H1 (cell line): ENCODE data around the gene IRF9. TPM values are rescaled to one million over a fixed set of nuclear protein-coding genes. Genes with fewer than 3 reads are reported as not detected.

Experiments used
- CTCF ChIA-PET: fragments of 300-600 bp; sonication (Branson Sonifier 250); formaldehyde crosslinking; loops from one replicate; lab custom pipeline; 2021; ENCODE audit not compliant: partially characterized antibody; lab: Charles Lee
- POLR2A ChIA-PET: fragments of 300-600 bp; sonication (Branson Sonifier 250); formaldehyde crosslinking; loops from one replicate; lab custom pipeline; 2021; ENCODE audit warnings: inconsistent platforms; ENCODE audit not compliant: partially characterized antibody; lab: Charles Lee
- DNase-seq, 2 experiments: peaks; one replicate each; pipeline versions ENCODE4 v3.0.0 to v3.0.0-alpha.2; 2010 to 2022; ENCODE audit warnings: low spot score in 2 of 2, low read depth in 1 of 2, mixed read lengths in 1 of 2
- FAIRE-seq: peaks from 2 replicates; lab custom pipeline; 2011; peaks lifted over from hg19 to GRCh38; lab: Jason Lieb, UNC
- H2AFZ ChIP-seq: 2 replicates; pipeline ENCODE4 v1.8.1; 2012; ENCODE audit warnings: low read length, inconsistent platforms
- H2AK5ac ChIP-seq: 2 replicates; pipeline ENCODE4 v1.6.1; 2013; ENCODE audit warnings: low read depth, low read length
- H2BK120ac ChIP-seq: replicated peaks from 2 replicates; pipeline ENCODE3; 2013; ENCODE audit warnings: low read depth, low read length, inconsistent platforms
- H2BK12ac ChIP-seq: 2 replicates; pipeline ENCODE4 v1.6.1; 2013; ENCODE audit warnings: low read depth, low read length
- H2BK15ac ChIP-seq: 2 replicates; pipeline ENCODE4 v1.6.1; 2013; ENCODE audit warnings: low read length
- H2BK20ac ChIP-seq: 2 replicates; pipeline ENCODE4 v1.6.1; 2013; ENCODE audit warnings: low read length
- H2BK5ac ChIP-seq: 2 replicates; pipeline ENCODE4 v1.6.1; 2013; ENCODE audit warnings: low read depth, low read length
- H3K14ac ChIP-seq: 2 replicates; pipeline ENCODE4 v1.6.1; 2013; ENCODE audit warnings: inconsistent platforms; ENCODE audit not compliant: insufficient read length
- H3K18ac ChIP-seq: 2 replicates; pipeline ENCODE4 v1.6.1; 2013; ENCODE audit warnings: low read length; ENCODE audit errors: extremely low read depth
- H3K23ac ChIP-seq: 2 replicates; pipeline ENCODE4 v1.6.1; 2013; ENCODE audit warnings: inconsistent platforms; ENCODE audit not compliant: insufficient read length
- H3K23me2 ChIP-seq: 2 replicates; pipeline ENCODE4 v1.6.1; 2013; ENCODE audit warnings: low read depth, low read length
- H3K27ac ChIP-seq: 2 replicates; pipeline ENCODE4 v1.6.1; 2011; ENCODE audit warnings: low read depth, low read length, inconsistent platforms
- H3K27me3 ChIP-seq, 4 experiments: replicated peaks in 1 of 4; 1 replicate in 1 of 4; 2 replicates in 3 of 4; pipeline versions ENCODE4 v1.6.1 to v1.8.1; 2011 to 2013; ENCODE audit warnings: low read length in 3 of 4, mild to moderate bottlenecking in 3 of 4, inconsistent platforms in 2 of 4, mixed read lengths in 2 of 4, moderate library complexity in 1 of 4; ENCODE audit not compliant: control insufficient read depth in 3 of 4, insufficient read depth in 3 of 4; ENCODE audit errors: extremely low read depth in 1 of 4
- H3K36me3 ChIP-seq, 4 experiments: 2 replicates each; pipeline versions ENCODE4 v1.6.1 to v1.8.1; 2011 to 2013; ENCODE audit warnings: mild to moderate bottlenecking in 4 of 4, low read length in 3 of 4, moderate library complexity in 2 of 4, control low read depth in 1 of 4, inconsistent platforms in 1 of 4; ENCODE audit not compliant: insufficient read depth in 4 of 4, control insufficient read depth in 2 of 4
- H3K4ac ChIP-seq: replicated peaks from 2 replicates; pipeline ENCODE3; 2013; ENCODE audit warnings: low read length, low read depth, mixed read lengths, inconsistent platforms; ENCODE audit not compliant: insufficient read length
- H3K4me1 ChIP-seq, 4 experiments: replicated peaks in 1 of 4; 1 replicate in 1 of 4; 2 replicates in 3 of 4; pipeline versions ENCODE4 v1.6.1 to v1.8.1; 2011 to 2013; ENCODE audit warnings: low read length in 3 of 4, inconsistent platforms in 2 of 4, mixed read lengths in 1 of 4; ENCODE audit not compliant: insufficient read depth in 4 of 4, control insufficient read depth in 3 of 4
- H3K4me2 ChIP-seq, 2 experiments: 2 replicates each; pipeline versions ENCODE4 v1.6.1 to v1.8.1; 2011 to 2013; ENCODE audit warnings: low read depth in 2 of 2, low read length in 2 of 2, control low read depth in 1 of 2, inconsistent platforms in 1 of 2, mild to moderate bottlenecking in 1 of 2; ENCODE audit not compliant: insufficient read depth in 1 of 2
- H3K4me3 ChIP-seq, 4 experiments: fragments of 200-600, 300-600 bp in 1 of 4; sonication (generic), shearing (Covaris generic), sonication (Bioruptor Twin) in 1 of 4; 2 replicates each; pipeline versions ENCODE4 v1.5.1 to v1.8.1; 2011 to 2016; ENCODE audit warnings: low read length in 4 of 4, low read depth in 3 of 4, control low read depth in 2 of 4, inconsistent platforms in 2 of 4, mild to moderate bottlenecking in 2 of 4, mixed read lengths in 1 of 4, moderate library complexity in 1 of 4; ENCODE audit not compliant: insufficient read depth in 2 of 4; ENCODE audit errors: extremely low read depth in 1 of 4
- H3K56ac ChIP-seq: replicated peaks from 2 replicates; pipeline ENCODE3; 2013; ENCODE audit warnings: low read depth, mild to moderate bottlenecking, mixed read lengths, low read length, inconsistent platforms; ENCODE audit not compliant: insufficient read length
- H3K79me1 ChIP-seq: 2 replicates; pipeline ENCODE4 v1.6.1; 2013; ENCODE audit warnings: low read depth, low read length, control low read depth
- H3K79me2 ChIP-seq, 2 experiments: 2 replicates each; pipeline versions ENCODE4 v1.6.1 to v1.8.1; 2012 to 2013; ENCODE audit warnings: low read length in 2 of 2, mild to moderate bottlenecking in 2 of 2, inconsistent platforms in 1 of 2; ENCODE audit not compliant: insufficient read depth in 2 of 2, control insufficient read depth in 1 of 2
- H3K9ac ChIP-seq, 4 experiments: replicated peaks in 1 of 4; 1 replicate in 1 of 4; 2 replicates in 3 of 4; pipeline versions ENCODE4 v1.6.1 to v1.8.1; 2011 to 2013; ENCODE audit warnings: low read depth in 3 of 4, low read length in 3 of 4, control low read depth in 2 of 4, mild to moderate bottlenecking in 2 of 4, moderate library complexity in 2 of 4, inconsistent platforms in 1 of 4; ENCODE audit errors: extremely low read depth in 1 of 4
- H3K9me3 ChIP-seq, 2 experiments: 2 replicates each; pipeline versions ENCODE4 v1.6.1 to v1.8.1; 2012 to 2013; ENCODE audit warnings: mild to moderate bottlenecking in 2 of 2, moderate library complexity in 2 of 2, control low read depth in 1 of 2, inconsistent platforms in 1 of 2, low read depth in 1 of 2, low read length in 1 of 2, mixed read lengths in 1 of 2; ENCODE audit not compliant: insufficient read depth in 2 of 2
- H4K20me1 ChIP-seq, 2 experiments: replicated peaks in 1 of 2; 2 replicates each; pipeline versions ENCODE3 to v1.8.1; 2011 to 2013; ENCODE audit warnings: inconsistent platforms in 2 of 2, low read length in 2 of 2, mild to moderate bottlenecking in 1 of 2; ENCODE audit not compliant: insufficient read depth in 2 of 2, control insufficient read depth in 1 of 2
- H4K5ac ChIP-seq: 2 replicates; pipeline ENCODE4 v1.6.1; 2013; ENCODE audit warnings: low read length, low read depth, mixed read lengths, inconsistent platforms; ENCODE audit not compliant: insufficient read length
- H4K8ac ChIP-seq: 2 replicates; pipeline ENCODE4 v1.8.0; 2013; ENCODE audit warnings: mild to moderate bottlenecking, moderate library complexity, low read length, inconsistent platforms; ENCODE audit not compliant: insufficient read depth; ENCODE audit errors: extremely low read depth
- H4K91ac ChIP-seq: replicated peaks from 2 replicates; pipeline ENCODE3; 2013; ENCODE audit warnings: low read length, mixed read lengths, inconsistent platforms; ENCODE audit not compliant: insufficient read length
- BRCA1 ChIP-seq: IDR thresholded peaks from 2 replicates; pipeline ENCODE4 v1.6.1; 2012; ENCODE audit warnings: low read depth, low read length, improper control_type of control experiment
- KDM1A ChIP-seq: fragments of 200-600, 300-600 bp; sonication (generic); IDR thresholded peaks from 2 replicates; pipeline ENCODE4 v1.7.1; 2016; ENCODE audit warnings: mild to moderate bottlenecking, low read length, borderline replicate concordance
- NRF1 ChIP-seq: IDR thresholded peaks from 2 replicates; pipeline ENCODE4 v1.6.1; 2011; ENCODE audit warnings: mild to moderate bottlenecking, low read depth, low read length, improper control_type of control experiment
- POLR2AphosphoS5 ChIP-seq: IDR thresholded peaks from 2 replicates; pipeline ENCODE4 v1.6.1; 2011; ENCODE audit warnings: low read depth, low read length
- TEAD4 ChIP-seq: IDR thresholded peaks from 2 replicates; pipeline ENCODE4 v1.6.1; 2012; ENCODE audit warnings: low read depth, low read length, inconsistent platforms, mixed read lengths
- WGBS, 2 experiments: shearing (Covaris generic) in 1 of 2; methylation state at CpG; one replicate each; pipeline versions ENCODE4 v1.1.6 to v1.1.7; 2013 to 2015; ENCODE audit warnings: low lambda C conversion rate in 2 of 2, mixed read lengths in 2 of 2, inconsistent platforms in 1 of 2, low coverage in 1 of 2, missing lambda C conversion rate in 1 of 2; ENCODE audit not compliant: insufficient replicate concordance in 2 of 2, insufficient coverage in 1 of 2, insufficient read length in 1 of 2; ENCODE audit errors: extremely low coverage in 1 of 2, missing lambda C conversion rate in 1 of 2; 5-methylcytosine and 5-hydroxymethylcytosine counted together
- polyA plus RNA-seq, 7 experiments: library from polyadenylated mRNA; depleted of rRNA in 3 of 7; stranded (reverse) in 5 of 7; unstranded in 2 of 7; fragments of >200 nt in 5 of 7; fragments of 200-250 nt in 2 of 7; gene quantifications; 1 replicate in 5 of 7; 2 replicates in 1 of 7; 4 replicates in 1 of 7; pipeline versions ENCODE4 v1.2.1 to v1.2.3, GENCODE V29; 2011 to 2013; ENCODE audit warnings: missing spikeins in 2 of 7, mixed read lengths in 2 of 7
- total RNA-seq: library from RNA; stranded (reverse); fragmentation: NEBNext Ultra II Directional; extraction: Animal tissue kit (Norgen Biotek cat#: 25700); gene quantifications from 2 replicates; pipeline ENCODE4 v1.2.1, GENCODE V29; 2021
- TF ChIP-seq, protein P1 (sequence below): IDR thresholded peaks from 2 replicates; pipeline ENCODE4 v1.6.1; 2012; ENCODE audit warnings: low read length, inconsistent platforms

The IRF9 gene
- total and polyA plus RNA-seq, 2 of the 8 experiments (the other 6 are each of a cell fraction or from before 2014, with no cell fraction given): 11.4 to 13.2 TPM

DNA sequence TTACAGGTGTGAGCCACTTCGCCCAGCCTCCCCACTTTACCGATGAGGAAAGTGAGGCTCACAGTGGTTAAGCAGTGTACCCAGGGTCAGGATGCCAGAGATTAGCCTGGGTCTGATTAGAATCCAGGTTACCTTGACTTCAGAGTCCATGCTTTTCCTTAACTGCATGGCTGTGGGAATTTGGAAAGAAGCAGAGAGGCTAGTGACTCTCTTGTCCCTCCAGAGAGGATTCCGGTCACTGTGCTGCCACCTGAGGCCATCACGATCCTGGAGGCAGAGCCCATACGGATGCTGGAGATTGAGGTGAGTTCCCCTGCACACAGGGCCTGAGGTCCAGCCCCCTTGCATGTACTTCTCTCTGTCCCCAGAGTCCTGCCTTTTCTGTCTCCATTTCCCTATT, 15.5 kb downstream of the IRF9 start:
- no peak overlapping the region for H3K4ac ChIP-seq
- H3K23ac ChIP-seq: no peak overlapping the region
- H3K36me3 ChIP-seq: peaks cover 10 to 29% (median 28%) of the 10 kb centered on the region in 4 experiments
- peaks cover 0 to 9% (median 7%) of the 10 kb centered on the region in 4 experiments; a peak in 4 of 7 replicates for H3K4me1 ChIP-seq
- DNase-seq (no peak), FAIRE-seq (no peak)
- no peak overlapping the region for H4K91ac ChIP-seq
- H2BK20ac ChIP-seq: no peak overlapping the region
- H3K9ac ChIP-seq: no peak overlapping the region
- H2AK5ac ChIP-seq: no peak overlapping the region
- H3K79me1 ChIP-seq: no peaks in the 10 kb centered on the region
- H3K18ac ChIP-seq: no peak overlapping the region
- H4K8ac ChIP-seq: no peak overlapping the region
- H4K20me1 ChIP-seq: peaks cover 2 to 15% of the 10 kb centered on the region in 2 experiments
- ChIA-PET CTCF (interaction anchor here (1.0 to 1.1 kb wide), 3 partner anchors 65 to 126 kb away, joined by 3 to 4 read pairs (median 3); no protein-coding TSS in a partner anchor), POLR2A (interaction anchor here (1.2 to 10.7 kb wide), 9 partner anchors 11 to 102 kb away, joined by 4 to 158 read pairs (median 5); partner anchors contain the start of genes IPO4, IRF9 and PSME1)
- H2BK5ac ChIP-seq: no peak overlapping the region
- no peak overlapping the region for H3K4me3 ChIP-seq
- H2BK120ac ChIP-seq: no peak overlapping the region
- H3K23me2 ChIP-seq: peaks cover 5% of the 10 kb centered on the region; the same call in 1 of the 2 replicates
- H4K5ac ChIP-seq: no peak overlapping the region
- H2BK15ac ChIP-seq: no peak overlapping the region
- no peaks in the 10 kb centered on the region for H3K27me3 ChIP-seq
- 93% methylated on average over 5 of the region's 5 CpGs; no CpG with 5 or more reads in 1 of the 2 experiments for WGBS, 2 experiments
- no peak overlapping the region for H3K14ac ChIP-seq
- no peaks in the 10 kb centered on the region for H3K79me2 ChIP-seq
- no peak overlapping the region for H3K27ac ChIP-seq
- no peak overlapping the region for H2AFZ ChIP-seq
- no peak overlapping the region for H2BK12ac ChIP-seq
- H3K9me3 ChIP-seq: no peaks in the 10 kb centered on the region
- H3K4me2 ChIP-seq: no peak overlapping the region
- no peak overlapping the region for H3K56ac ChIP-seq
- TF ChIP-seq KDM1A: no peak
- TF ChIP-seq, protein P1, sequence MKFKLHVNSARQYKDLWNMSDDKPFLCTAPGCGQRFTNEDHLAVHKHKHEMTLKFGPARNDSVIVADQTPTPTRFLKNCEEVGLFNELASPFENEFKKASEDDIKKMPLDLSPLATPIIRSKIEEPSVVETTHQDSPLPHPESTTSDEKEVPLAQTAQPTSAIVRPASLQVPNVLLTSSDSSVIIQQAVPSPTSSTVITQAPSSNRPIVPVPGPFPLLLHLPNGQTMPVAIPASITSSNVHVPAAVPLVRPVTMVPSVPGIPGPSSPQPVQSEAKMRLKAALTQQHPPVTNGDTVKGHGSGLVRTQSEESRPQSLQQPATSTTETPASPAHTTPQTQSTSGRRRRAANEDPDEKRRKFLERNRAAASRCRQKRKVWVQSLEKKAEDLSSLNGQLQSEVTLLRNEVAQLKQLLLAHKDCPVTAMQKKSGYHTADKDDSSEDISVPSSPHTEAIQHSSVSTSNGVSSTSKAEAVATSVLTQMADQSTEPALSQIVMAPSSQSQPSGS: no peak
- no peak for TF ChIP-seq NRF1
- no peak for TF ChIP-seq BRCA1
- no peak for TF ChIP-seq TEAD4
- TF ChIP-seq POLR2AphosphoS5: 0 out of 2 replicates have a peak, but pooled peaks have one; percentile 25
